Trophoblast cell (in vitro differentiated cells and primary cell): ENCODE results near the gene C1QTNF7.

Experiments used
- DNase-seq, 2 donors: peaks; one replicate each; pipeline ENCODE4 v3.0.0-alpha.2; 2016
- H2AFZ ChIP-seq: 2 replicates; pipeline ENCODE4 v1.6.1; 2013; ENCODE audit warnings: low read length, moderate library complexity, mild to moderate bottlenecking; ENCODE audit not compliant: insufficient read depth, poor library complexity
- H2AK5ac ChIP-seq: 2 replicates; pipeline ENCODE4 v1.6.1; 2013; ENCODE audit warnings: mild to moderate bottlenecking, low read length
- H2BK120ac ChIP-seq: 2 replicates; pipeline ENCODE4 v1.6.1; 2013; ENCODE audit warnings: low read length, mild to moderate bottlenecking, moderate library complexity; ENCODE audit not compliant: insufficient read depth, poor library complexity
- H2BK12ac ChIP-seq: 2 replicates; pipeline ENCODE4 v1.6.1; 2013; ENCODE audit warnings: mild to moderate bottlenecking, low read length, moderate library complexity
- H2BK5ac ChIP-seq: 2 replicates; pipeline ENCODE4 v1.6.1; 2013; ENCODE audit warnings: low read length, low read depth, moderate library complexity, mild to moderate bottlenecking; ENCODE audit not compliant: poor library complexity
- H3K14ac ChIP-seq: 2 replicates; pipeline ENCODE4 v1.6.1; 2013; ENCODE audit warnings: mild to moderate bottlenecking, low read length
- H3K18ac ChIP-seq: 2 replicates; pipeline ENCODE4 v1.6.1; 2013; ENCODE audit warnings: mild to moderate bottlenecking, low read length
- H3K23ac ChIP-seq: 2 replicates; pipeline ENCODE4 v1.6.1; 2013; ENCODE audit warnings: low read length
- H3K27ac ChIP-seq: 2 replicates; pipeline ENCODE4 v1.5.1; 2013; ENCODE audit warnings: low read depth, mild to moderate bottlenecking, inconsistent platforms, low read length, moderate library complexity
- H3K27me3 ChIP-seq: 2 replicates; pipeline ENCODE4 v1.6.1; 2013; ENCODE audit warnings: inconsistent platforms, mild to moderate bottlenecking, low read length, moderate library complexity; ENCODE audit not compliant: insufficient read depth
- H3K36me3 ChIP-seq, 2 experiments: 1 replicate in 1 of 2; 2 replicates in 1 of 2; pipeline ENCODE4 v1.6.1; 2013; ENCODE audit warnings: low read length in 2 of 2, mild to moderate bottlenecking in 2 of 2, moderate library complexity in 1 of 2; ENCODE audit not compliant: insufficient read depth in 2 of 2, control insufficient read depth in 1 of 2
- H3K4ac ChIP-seq: 2 replicates; pipeline ENCODE4 v1.6.1; 2013; ENCODE audit warnings: low read depth, mild to moderate bottlenecking, low read length, moderate library complexity
- H3K4me1 ChIP-seq, 2 experiments: 1 replicate in 1 of 2; 2 replicates in 1 of 2; pipeline ENCODE4 v1.6.1; 2013; ENCODE audit warnings: low read length in 2 of 2, mild to moderate bottlenecking in 2 of 2, moderate library complexity in 1 of 2; ENCODE audit not compliant: insufficient read depth in 2 of 2, control insufficient read depth in 1 of 2
- H3K4me2 ChIP-seq: 2 replicates; pipeline ENCODE4 v1.6.1; 2013; ENCODE audit warnings: inconsistent platforms, mild to moderate bottlenecking, low read length, moderate library complexity
- H3K4me3 ChIP-seq: 2 replicates; pipeline ENCODE4 v1.5.1; 2013; ENCODE audit warnings: mild to moderate bottlenecking, low read depth, low read length, inconsistent platforms
- H3K79me1 ChIP-seq: one replicate; pipeline ENCODE4 v1.6.1; 2013; ENCODE audit warnings: low read length
- H3K79me2 ChIP-seq: 2 replicates; pipeline ENCODE4 v1.6.1; 2013; ENCODE audit warnings: low read length, mild to moderate bottlenecking; ENCODE audit not compliant: control insufficient read depth, insufficient read depth, poor library complexity
- H3K9ac ChIP-seq: 2 replicates; pipeline ENCODE4 v1.6.1; 2013; ENCODE audit warnings: mild to moderate bottlenecking, low read length
- H3K9me3 ChIP-seq: 2 replicates; pipeline ENCODE4 v1.6.1; 2013; ENCODE audit warnings: low read depth, mild to moderate bottlenecking, control low read depth, inconsistent platforms, low read length; ENCODE audit not compliant: insufficient read depth
- H4K12ac ChIP-seq: 2 replicates; pipeline ENCODE4 v1.6.1; 2013; ENCODE audit warnings: low read depth, mild to moderate bottlenecking, low read length, moderate library complexity
- H4K8ac ChIP-seq: 2 replicates; pipeline ENCODE4 v1.6.1; 2013; ENCODE audit warnings: low read depth, mild to moderate bottlenecking, low read length, moderate library complexity
- H4K91ac ChIP-seq: one replicate; pipeline ENCODE4 v1.6.1; 2013; ENCODE audit warnings: low read depth, mild to moderate bottlenecking, low read length, moderate library complexity
- WGBS: extraction: QIAGEN DNeasy Blood & Tissue Kit; methylation state at CpG from one replicate; pipeline ENCODE4 v1.1.7; 2013; ENCODE audit warnings: missing lambda C conversion rate; ENCODE audit not compliant: insufficient read length, insufficient coverage; ENCODE audit errors: extremely low coverage; 5-methylcytosine and 5-hydroxymethylcytosine counted together

C1QTNF7 gene

DNA sequence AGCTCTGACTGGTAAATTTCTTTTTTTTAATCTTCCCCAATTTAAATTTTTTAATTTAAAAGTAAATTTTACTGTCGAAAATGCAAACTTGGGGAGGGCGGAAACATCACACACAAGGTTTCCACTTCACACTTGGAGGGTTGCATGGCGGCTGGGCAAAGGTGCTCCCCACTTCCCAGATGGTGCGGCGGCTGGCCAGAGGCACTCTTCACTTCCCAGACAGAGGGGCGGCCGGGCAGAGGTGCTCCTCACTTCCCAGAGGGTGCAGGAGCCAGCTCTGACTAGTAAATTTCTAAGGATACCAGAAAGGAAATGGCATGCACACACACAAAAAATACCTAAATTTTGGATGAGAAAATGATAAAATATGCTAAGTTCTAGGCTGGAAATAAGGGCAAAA, 16.4 kb downstream of the C1QTNF7 start:
- peaks cover 4% of the 10 kb centered on the region for H3K79me1 ChIP-seq
- no peak overlapping the region for H4K8ac ChIP-seq
- no peak overlapping the region for H3K27ac ChIP-seq
- peak overlapping the region; percentile 60 for H2BK5ac ChIP-seq
- H3K27me3 ChIP-seq: no peaks in the 10 kb centered on the region
- peak overlapping the region; percentile 60 for H3K4ac ChIP-seq
- peak overlapping the region; percentile 67 for H4K91ac ChIP-seq
- no peaks in the 10 kb centered on the region for H3K79me2 ChIP-seq
- H3K9me3 ChIP-seq: no peaks in the 10 kb centered on the region
- no peak overlapping the region for H3K4me2 ChIP-seq
- peak overlapping the region; percentile 90 for H2AK5ac ChIP-seq
- no peak overlapping the region for H3K23ac ChIP-seq
- no peaks in the 10 kb centered on the region for H3K36me3 ChIP-seq
- H3K9ac ChIP-seq: no peak overlapping the region
- peak overlapping the region; percentile 46 for H2BK12ac ChIP-seq
- H4K12ac ChIP-seq: peak overlapping the region; percentile 59
- no peak overlapping the region for H3K4me3 ChIP-seq
- H2BK120ac ChIP-seq: peak overlapping the region; percentile 83
- WGBS: no CpG with 5 or more reads among the region's 7 CpGs
- DNase-seq: no peak
- peaks cover 5% of the 10 kb centered on the region in 2 experiments for H3K4me1 ChIP-seq
- H3K18ac ChIP-seq: no peak overlapping the region
- peak overlapping the region; percentile 78 for H3K14ac ChIP-seq
- no peak overlapping the region for H2AFZ ChIP-seq

DNA sequence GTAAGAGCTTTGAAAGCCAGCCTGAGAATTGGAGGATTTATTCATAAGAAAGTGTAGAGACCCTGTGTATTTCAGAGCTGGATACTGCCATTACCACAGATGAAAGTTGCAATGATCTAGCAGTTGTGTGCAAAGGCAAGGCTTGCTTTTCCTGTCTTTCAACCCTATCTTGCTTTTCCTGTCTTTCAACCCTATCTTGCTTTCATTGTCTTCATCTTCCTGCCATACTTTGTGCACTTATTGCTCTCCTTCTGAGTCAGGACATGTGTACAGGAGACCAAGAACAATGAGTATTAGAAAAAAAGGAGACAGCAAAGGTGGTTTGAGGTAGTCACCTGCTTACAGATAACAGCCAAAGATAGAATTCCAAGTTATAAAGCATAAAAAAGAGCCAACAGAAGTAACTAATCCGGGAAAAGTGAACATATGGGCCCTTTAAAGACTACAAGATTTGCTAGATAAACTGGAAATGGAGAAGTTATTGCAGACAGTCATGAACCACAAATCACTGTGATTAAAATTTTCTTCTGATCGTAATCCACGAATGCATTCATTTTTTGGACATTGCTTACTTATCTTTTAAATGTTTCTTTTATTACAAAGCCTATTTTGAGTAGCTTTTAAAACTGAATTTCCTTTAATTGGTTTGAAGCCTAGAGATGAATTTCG, 17.2 kb downstream of the C1QTNF7 start:
- Histone ChIP-seq H3K14ac (no peak overlapping the region), H3K18ac (no peak overlapping the region), H2AK5ac (no peak overlapping the region), H3K4me1 (peaks cover 5% of the 10 kb centered on the region in 2 experiments), H3K4me2 (no peak overlapping the region), H3K27me3 (no peaks in the 10 kb centered on the region), H3K9me3 (no peaks in the 10 kb centered on the region), H2BK12ac (no peak overlapping the region), H4K91ac (no peak overlapping the region), H3K4me3 (no peak overlapping the region), H3K23ac (no peak overlapping the region), H2AFZ (no peak overlapping the region), H3K79me1 (peaks cover 4% of the 10 kb centered on the region), H3K36me3 (no peaks in the 10 kb centered on the region), H3K9ac (no peak overlapping the region), H3K27ac (no peak overlapping the region), H2BK5ac (no peak overlapping the region), H3K4ac (no peak overlapping the region), H4K12ac (no peak overlapping the region), H2BK120ac (peak overlapping the region; percentile 83), H4K8ac (no peak overlapping the region), H3K79me2 (no peaks in the 10 kb centered on the region)
- WGBS: no CpG with 5 or more reads among the region's 4 CpGs
- DNase-seq: peak; percentile 65 to 90

DNA sequence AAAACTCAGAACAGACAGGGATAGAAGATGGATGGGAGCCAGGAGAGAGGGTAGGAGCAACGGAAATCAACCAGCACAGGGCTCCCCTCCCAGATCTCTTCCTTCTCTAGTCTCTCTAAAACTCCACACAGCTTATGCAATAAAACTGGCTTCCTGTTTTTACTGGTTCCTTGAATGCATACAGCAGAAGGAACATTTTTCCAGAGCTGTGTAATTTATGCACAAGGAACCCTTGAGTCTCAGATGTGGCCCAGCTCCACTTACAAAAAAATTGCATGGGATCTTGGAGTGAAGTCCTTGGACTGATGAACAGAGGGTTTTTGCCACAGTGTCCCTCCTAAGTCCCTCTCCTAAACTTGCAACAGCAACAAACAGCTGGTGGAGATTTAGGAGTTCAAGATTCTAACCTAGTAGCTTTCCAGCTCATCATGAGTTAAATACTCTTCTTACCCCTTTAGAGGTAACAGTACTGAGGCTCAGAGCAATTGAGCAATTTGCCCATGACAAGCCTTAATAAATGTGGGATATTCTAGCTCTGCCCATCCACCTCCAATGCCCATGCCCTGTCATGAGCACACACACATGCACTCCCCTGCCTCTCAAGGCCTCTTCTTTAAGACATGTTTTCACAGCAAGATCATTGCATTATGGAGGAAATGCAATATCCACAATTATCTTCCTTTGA, 23.5 kb downstream of the C1QTNF7 start:
- Histone ChIP-seq H2AK5ac (no peak overlapping the region), H3K36me3 (peaks cover 0 to 2% of the 10 kb centered on the region in 2 experiments), H3K79me2 (no peaks in the 10 kb centered on the region), H3K27ac (peak overlapping the region; percentile 54), H3K18ac (no peak overlapping the region), H3K9ac (no peak overlapping the region), H3K79me1 (peaks cover 2% of the 10 kb centered on the region), H3K4me2 (no peak overlapping the region), H3K4me3 (no peak overlapping the region), H4K8ac (no peak overlapping the region), H3K4ac (no peak overlapping the region), H3K23ac (no peak overlapping the region), H3K27me3 (no peaks in the 10 kb centered on the region), H2BK12ac (no peak overlapping the region), H4K91ac (no peak overlapping the region), H3K9me3 (no peaks in the 10 kb centered on the region), H3K4me1 (peaks cover 9 to 12% of the 10 kb centered on the region in 2 experiments), H2BK120ac (peak overlapping the region; percentile 4), H2AFZ (no peak overlapping the region), H4K12ac (no peak overlapping the region), H2BK5ac (no peak overlapping the region), H3K14ac (no peak overlapping the region)
- no CpG with 5 or more reads among the region's 1 CpG for WGBS
- no peak for DNase-seq

DNA sequence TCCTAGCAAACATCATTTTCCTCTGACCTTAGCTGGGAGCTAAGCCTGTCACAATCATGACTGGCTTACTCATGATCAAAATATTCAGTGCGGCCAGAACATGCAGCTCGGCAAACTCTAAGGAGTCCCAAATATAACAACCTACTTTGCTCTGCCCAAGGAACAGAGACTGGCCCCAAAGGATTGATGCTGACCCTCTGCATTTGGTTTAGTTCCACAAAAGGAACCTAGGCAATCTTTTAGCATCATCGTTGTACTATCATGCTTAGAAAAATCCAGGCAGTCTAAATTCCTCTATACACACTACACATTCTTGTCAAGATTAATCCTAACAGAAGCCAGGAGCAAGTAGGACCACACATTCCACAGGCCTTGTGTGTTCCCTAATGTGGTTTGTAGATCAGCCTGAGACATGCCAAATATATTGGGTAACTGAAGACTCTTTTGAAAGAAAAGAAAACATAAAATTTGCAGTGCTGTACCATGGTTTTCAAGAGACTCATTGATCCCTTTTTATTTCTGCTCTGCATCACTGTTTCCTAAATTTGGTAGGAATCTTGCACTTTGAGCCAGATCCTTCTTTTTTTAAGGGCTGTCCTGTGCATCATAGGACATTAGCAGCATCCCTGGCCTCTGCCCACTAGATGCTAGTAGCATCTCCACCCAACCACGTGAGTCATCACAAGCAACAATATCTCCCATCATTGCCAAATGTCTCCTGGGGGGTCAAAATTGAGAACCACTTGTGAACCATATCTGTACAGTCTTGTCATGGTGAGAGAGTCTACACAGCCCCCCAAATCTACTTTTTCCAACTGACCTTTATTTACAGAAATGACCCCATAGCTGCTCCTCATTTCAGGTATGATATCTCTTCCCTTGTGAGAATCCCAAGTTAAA, 24.3 kb downstream of the C1QTNF7 start:
- Histone ChIP-seq H3K27ac (peak overlapping the region; percentile 54), H2BK120ac (peak overlapping the region; percentile 72), H3K9ac (no peak overlapping the region), H3K23ac (no peak overlapping the region), H3K14ac (no peak overlapping the region), H2AFZ (no peak overlapping the region), H3K27me3 (no peaks in the 10 kb centered on the region), H3K9me3 (no peaks in the 10 kb centered on the region), H2AK5ac (no peak overlapping the region), H4K12ac (no peak overlapping the region), H3K18ac (no peak overlapping the region), H3K79me2 (no peaks in the 10 kb centered on the region), H4K8ac (no peak overlapping the region), H4K91ac (no peak overlapping the region), H3K36me3 (peaks cover 0 to 2% of the 10 kb centered on the region in 2 experiments), H3K4ac (no peak overlapping the region), H3K4me2 (no peak overlapping the region), H3K4me3 (no peak overlapping the region), H2BK12ac (peak overlapping the region; percentile 63), H3K4me1 (peaks cover 9 to 12% of the 10 kb centered on the region in 2 experiments), H3K79me1 (peaks cover 2% of the 10 kb centered on the region), H2BK5ac (peak overlapping the region; percentile 54)
- no CpG with 5 or more reads among the region's 4 CpGs for WGBS
- DNase-seq: peak; percentile 58 to 82
